HG03565 (cell line): Measurements from ENCODE around the gene GABRA1.

Experiments used
- ATAC-seq: cut with Tn5 transposase; IDR thresholded peaks from one replicate; pipeline ENCODE4 v1.9.1; 2021; ENCODE audit warnings: mild to moderate bottlenecking, moderate library complexity; ENCODE audit not compliant: unreplicated experiment

Gene GABRA1

GRCh38 chr5:161847941-161848391 lies at the start of gene GABRA1:
Gene GABRA1 (plus strand): TSS chr5:161848120. CDS start chr5:161850811, 2,691 bp downstream.
- ATAC-seq: no peak

GRCh38 chr5:161799316-161799715 lies 48.6 kb upstream of the GABRA1 start:
- ATAC-seq: no peak

- ATAC-seq: no peak
Measured at GRCh38 chr5:161804263-161804662, 43.7 kb upstream of the GABRA1 start.

- ATAC-seq: no peak
Measured at GRCh38 chr5:161846746-161847145, 1.2 kb upstream of the GABRA1 start.

GRCh38 chr5:161847447-161847846 lies 473 bp upstream of the GABRA1 start:
- ATAC-seq: no peak

- no peak for ATAC-seq
Measured at GRCh38 chr5:161850491-161850890, 2.6 kb downstream of the GABRA1 start.

GRCh38 chr5:161851691-161852299 lies 3.9 kb downstream of the GABRA1 start:
- ATAC-seq: no peak

- ATAC-seq: no peak
Measured at GRCh38 chr5:161857358-161857757, 9.4 kb downstream of the GABRA1 start.

GRCh38 chr5:161863259-161863658 lies 15.3 kb downstream of the GABRA1 start:
- ATAC-seq: no peak

GRCh38 chr5:161863811-161864210 lies 15.9 kb downstream of the GABRA1 start:
- no peak for ATAC-seq

GRCh38 chr5:161865510-161865909 lies 17.6 kb downstream of the GABRA1 start:
- no peak for ATAC-seq

- ATAC-seq: no peak
Measured at GRCh38 chr5:161889971-161890370, 42.1 kb downstream of the GABRA1 start.

GRCh38 chr5:161895514-161895913 lies 47.6 kb downstream of the GABRA1 start:
- ATAC-seq: no peak

GRCh38 chr5:161897033-161897432 lies 49.1 kb downstream of the GABRA1 start:
- no peak for ATAC-seq

- no peak for ATAC-seq
Measured at GRCh38 chr5:161899590-161899989, 51.7 kb downstream of the GABRA1 start.

GRCh38 chr5:161900981-161901380 lies 53.1 kb downstream of the GABRA1 start:
- no peak for ATAC-seq

- ATAC-seq: no peak
Measured at GRCh38 chr5:161921781-161922180, 73.9 kb downstream of the GABRA1 start.

- ATAC-seq: no peak
Measured at GRCh38 chr5:161924270-161924669, 76.3 kb downstream of the GABRA1 start.

GRCh38 chr5:161925960-161926359 lies 78.0 kb downstream of the GABRA1 start:
- ATAC-seq: no peak

GRCh38 chr5:161934486-161934885 lies 86.6 kb downstream of the GABRA1 start:
- no peak for ATAC-seq

- no peak for ATAC-seq
Measured at GRCh38 chr5:161944974-161945373, 97.1 kb downstream of the GABRA1 start.

- ATAC-seq: no peak
Measured at GRCh38 chr5:161946911-161947310, 99.0 kb downstream of the GABRA1 start.
